Spleen (tissue), 3 donors: ENCODE data around the gene METTL2A.
"Not testable (repeated sequence)": the region's sequence is repeated elsewhere in the genome, so short reads cannot be mapped to it uniquely, and the experiment has no call there.

Source experiments
- POLR2A ChIP-seq, 3 donors: fragments of 450-650 bp; IDR thresholded peaks; one replicate each; pipeline ENCODE4 v1.5.1; 2017; ENCODE audit warnings: antibody characterized with exemption in 3 of 3, mild to moderate bottlenecking in 1 of 3
- POLR2AphosphoS5 ChIP-seq, 3 donors: sonication (generic); formaldehyde crosslinking; IDR thresholded peaks; one replicate each; pipeline ENCODE4 v1.5.1; 2017; ENCODE audit warnings: antibody characterized with exemption in 3 of 3

- TF ChIP-seq POLR2AphosphoS5, POLR2A (IDR thresholded peaks at IDR 0.05): not testable (repeated sequence)
Observed at GRCh38 chr17:62441181-62441580, 17.5 kb downstream of the METTL2A start.
